Suppressor macrophage (primary cell): Measurements from ENCODE around the gene MRPL1.
"Not testable (repeated sequence)": the region's sequence is repeated elsewhere in the genome, so short reads cannot be mapped to it uniquely, and the experiment has no call there.

Experiments used
- DNase-seq, 4 experiments: peaks; one replicate each; pipeline ENCODE4 v3.0.0-alpha.2; 2020 to 2022

MRPL1 gene

DNA sequence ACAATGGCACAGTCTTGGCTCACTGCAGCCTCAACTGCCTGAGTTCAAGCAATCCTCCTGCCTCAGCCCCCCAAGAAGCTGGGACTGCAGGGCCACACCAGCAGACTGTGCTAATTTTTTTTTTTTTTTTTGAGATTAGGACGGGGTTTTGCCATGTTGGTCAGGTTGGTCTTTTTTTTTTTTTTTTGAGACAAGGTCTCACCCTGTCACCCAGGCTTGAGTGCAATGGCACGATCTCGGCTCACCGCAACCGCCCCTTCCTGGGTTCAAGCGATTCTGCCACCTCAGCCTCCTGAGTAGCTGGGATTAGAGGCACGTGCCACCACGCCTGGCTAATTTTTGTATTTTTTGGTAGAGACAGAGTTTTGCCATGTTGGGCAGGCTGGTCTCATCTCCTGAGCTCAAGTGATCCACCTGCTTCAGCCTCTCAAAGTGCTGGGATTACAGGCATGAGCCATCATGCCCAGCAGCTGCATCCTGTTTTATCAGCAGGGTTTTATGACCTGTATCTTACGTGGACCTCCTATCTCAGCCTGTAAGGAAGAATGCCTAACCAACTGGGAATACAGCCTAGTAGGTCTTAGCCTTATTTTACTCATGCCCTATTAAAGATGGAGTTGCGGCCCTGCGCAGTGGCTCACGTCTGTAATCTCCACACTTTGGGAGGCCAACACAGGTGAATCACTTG, 13.2 kb upstream of the MRPL1 start:
- no peak for DNase-seq

DNA sequence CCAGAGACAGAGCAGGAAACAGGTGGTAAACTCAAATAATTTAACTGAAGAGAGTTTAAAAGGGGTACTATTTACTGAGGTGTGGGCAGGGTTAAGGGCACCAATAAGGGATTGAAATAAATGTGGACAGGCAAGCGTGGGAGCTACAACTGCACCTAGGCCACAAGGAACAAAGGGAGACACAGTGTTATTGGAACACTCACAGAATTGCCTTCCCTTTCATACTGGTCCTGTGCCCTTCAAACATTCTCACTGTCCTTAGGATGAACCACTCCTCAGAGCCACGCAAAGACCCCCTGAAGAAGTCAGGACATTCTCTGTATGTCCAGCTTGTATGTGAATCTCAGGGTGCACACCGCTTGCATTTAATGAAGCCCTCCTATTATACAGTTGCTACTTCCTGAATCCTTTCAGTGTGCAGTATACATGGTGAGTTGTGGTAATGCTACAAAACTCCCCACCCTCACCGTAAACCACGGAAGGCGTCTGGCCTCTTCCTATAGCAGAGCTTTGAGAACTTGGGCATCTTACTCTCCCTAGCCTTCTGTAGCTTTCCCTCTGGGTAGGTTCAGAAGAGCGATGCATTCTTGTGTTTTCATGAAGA, 9.6 kb upstream of the MRPL1 start:
- DNase-seq, result peak; percentile 29 to 56 (median 51)

- DNase-seq, result peak in 3 of 4 experiments; percentile 18 to 38 (median 32)
Measured at GRCh38 chr4:77854431-77855111, 8.1 kb upstream of the MRPL1 start.

DNA sequence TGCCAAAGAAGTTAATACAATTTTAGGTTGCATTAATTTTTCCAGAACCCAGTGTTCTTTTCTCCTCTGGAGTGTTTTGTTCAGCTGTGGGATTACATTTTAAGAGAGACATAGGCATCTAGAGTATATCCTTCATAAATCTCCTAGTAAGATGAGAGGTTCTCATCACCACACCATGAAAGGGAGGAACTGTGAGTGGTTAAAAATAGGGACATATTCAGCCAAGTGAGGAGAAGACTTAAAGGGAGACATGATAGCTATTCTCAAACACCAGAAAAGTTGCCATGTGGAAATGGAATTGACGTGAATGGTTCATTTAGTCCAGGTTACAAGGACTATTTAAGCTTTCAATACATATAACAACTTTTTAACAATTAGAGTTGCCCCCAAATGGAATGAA, 6.5 kb upstream of the MRPL1 start:
- DNase-seq, result no peak

GRCh38 chr4:77859256-77859655, 3.4 kb upstream of the MRPL1 start:
- DNase-seq, result peak in 1 of 4 experiments; percentile 8

DNA sequence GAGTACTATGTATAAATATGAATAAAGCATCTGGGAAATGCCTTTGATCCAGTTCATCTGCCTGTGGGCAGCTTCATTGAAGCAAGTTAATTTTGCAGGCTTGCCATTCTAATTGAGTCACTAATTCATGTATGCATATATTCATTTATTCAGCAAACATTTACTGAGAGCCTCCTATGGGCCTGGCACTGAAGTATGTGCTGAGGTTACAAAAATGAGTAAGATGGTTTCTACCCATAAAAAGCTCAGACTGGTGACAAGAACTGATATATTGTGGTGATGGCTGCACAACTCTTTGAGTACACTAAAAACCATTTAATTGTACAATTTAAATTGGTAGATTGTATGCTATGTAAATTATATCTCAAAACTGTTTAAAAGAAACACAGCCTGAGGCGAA, 1.1 kb upstream of the MRPL1 start:
- peak in 2 of 4 experiments; percentile 8 to 33 for DNase-seq

DNA sequence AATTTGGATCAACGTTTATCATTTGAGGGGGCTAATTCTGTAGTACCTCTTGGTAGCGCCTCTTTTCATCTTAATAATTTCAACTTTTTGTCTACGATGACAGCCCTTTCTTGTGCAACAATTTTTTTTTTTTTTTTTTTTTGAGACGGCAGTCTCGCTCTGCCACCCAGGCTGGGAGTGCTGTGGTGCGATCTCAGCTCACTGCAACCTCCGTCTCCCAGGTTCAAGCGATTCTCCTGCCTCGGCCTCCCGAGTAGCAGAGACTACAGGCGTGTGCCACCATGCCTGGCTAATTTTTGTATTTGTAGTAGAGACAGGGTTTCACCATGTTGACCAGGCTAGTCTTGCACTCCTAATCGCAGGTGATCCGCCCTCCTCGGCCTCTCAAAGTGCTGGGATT, 711 bp downstream of the MRPL1 start:
- DNase-seq, result not testable (repeated sequence)

GRCh38 chr4:77865259-77865658, 2.6 kb downstream of the MRPL1 start:
- DNase-seq, result no peak

GRCh38 chr4:77872723-77873445, 10.3 kb downstream of the MRPL1 start:
- DNase-seq, result peak in 2 of 4 experiments; percentile 10 to 20

- no peak for DNase-seq
Measured at GRCh38 chr4:77877167-77877566, 14.5 kb downstream of the MRPL1 start.

DNA sequence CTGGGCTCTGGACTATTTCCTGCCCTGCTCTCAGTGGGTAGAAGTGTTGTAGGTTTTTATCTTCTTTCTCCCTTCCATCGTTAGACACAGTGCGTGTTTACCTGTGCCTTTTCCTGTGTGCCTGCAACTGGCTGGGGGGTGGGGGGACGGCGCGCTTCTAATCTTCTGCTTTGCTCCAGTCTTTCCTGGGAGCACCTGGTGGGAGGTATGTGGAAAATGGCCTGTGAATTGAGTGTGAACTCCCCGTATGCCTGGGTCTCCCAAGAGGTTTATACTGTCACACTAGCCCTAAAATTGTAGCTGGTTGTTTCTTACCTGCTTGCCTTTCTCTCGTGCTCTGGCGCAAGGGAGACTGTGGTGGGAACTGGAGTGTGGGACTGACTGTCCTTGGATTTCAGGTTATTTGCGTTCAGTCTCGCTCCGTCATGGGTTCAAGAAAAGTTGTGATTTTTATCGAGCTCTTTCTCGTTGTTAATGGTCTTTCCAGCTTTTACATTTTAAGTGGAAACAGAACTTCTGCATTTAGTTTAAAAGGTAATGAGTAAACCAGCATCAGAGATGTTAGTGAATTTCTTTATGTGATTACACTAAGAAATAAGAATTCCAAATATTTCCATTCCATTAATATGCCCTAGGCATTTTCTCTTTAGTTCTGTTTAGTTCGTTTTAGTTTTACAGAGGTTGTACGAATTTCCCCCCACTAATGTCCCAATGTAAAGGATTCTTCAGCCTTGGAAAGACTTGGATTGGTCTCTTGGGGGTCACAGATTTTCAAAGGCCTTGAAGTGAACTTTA, 15.3 kb downstream of the MRPL1 start:
- DNase-seq, result no peak

DNA sequence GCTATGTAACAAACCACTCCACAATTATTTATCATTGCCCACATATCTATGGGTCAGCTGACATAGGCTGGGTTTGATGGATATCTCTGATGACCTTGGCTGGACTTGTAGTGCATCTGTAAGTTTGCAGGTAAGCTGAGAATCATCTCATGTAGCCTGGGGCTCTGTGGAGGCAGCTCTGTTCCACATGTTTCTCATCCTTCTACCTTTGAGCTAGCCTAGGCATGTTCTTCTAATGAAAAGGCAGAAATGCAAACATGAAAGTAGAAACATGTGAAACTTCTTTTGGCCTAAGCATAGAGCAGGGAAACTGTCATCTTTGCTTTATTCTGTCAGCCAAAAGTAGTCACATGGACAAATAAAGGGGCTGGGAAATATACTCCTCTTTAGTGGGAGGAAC, 18.2 kb downstream of the MRPL1 start:
- DNase-seq, result no peak

DNA sequence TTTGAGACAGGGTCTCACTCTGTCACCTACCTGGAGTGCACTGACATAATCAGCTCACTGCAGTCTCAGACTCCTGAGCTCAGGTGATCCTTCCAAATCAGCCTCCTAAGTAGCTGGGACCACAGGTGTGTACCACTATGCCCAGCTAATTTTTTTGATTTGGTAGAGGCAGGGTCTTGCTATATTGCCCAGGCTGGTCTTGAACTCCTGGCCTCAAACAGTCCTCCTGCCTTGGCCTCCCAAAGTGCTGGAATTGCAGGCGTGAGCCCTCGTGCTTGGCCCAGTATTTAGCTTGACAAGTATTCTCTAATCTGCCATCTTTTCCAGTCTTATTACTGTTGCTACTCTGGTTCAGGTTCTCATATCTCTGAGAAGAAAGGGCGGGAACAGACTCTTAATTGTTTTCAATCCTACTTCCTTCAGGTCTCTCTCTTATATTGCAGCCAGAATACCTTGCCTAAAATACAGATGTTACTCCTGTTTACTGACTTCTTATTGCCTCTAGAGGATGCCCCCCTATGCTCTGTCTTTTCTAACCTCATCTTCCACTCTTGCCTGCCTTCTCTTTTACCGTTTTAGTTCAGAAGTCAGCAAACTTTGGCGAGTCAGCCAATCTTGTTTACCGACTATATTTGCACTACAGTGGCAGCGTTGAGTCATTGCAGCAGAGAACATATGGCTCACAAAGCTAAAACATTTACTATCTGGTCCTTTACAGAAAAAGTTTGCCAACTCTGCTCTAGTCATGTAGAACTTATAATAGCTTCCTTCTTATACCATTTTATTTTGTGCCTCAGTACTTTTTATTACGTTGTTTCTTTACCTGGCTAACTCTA, 19.0 kb downstream of the MRPL1 start:
- DNase-seq, result no peak

DNA sequence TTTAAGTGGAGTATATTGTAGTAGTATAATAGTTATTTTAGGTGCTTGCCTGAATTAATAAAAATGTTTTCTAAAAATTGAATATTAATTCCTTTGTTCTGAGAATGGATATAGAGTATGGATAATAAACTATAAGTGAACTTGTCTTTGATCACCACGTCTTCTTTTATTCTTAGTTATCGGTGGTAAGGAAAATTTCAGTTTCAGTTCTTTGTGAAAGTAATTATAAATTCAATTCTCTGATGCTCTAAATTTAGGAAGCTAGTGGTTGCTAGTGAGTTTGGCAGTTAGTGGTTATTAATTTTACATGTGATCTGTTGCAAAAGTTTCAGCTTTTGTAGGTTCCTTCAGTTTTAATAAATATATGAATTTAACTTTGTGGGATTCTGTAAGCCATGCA, 30.8 kb downstream of the MRPL1 start:
- peak in 1 of 4 experiments; percentile 30 for DNase-seq

- DNase-seq, result no peak
Measured at GRCh38 chr4:77899607-77900006, 37.0 kb downstream of the MRPL1 start.

DNA sequence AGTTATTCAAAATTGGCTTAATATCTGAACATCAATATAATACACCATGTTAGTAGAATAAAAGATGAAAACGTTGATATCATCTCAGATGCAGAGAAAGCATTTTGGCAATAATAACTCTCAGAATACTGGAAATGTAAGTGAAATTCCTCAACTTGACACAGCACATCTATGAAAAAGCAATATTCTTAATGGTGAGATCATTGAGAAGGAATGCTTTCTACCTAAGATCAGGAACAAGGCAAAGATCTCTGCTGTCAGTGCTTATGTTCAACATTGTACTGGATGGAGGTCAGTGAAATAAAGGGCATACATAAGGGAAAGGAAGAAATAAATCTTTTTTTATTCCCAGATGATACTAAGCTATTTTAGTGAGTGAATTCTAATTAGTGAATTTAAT, 40.6 kb downstream of the MRPL1 start:
- no peak for DNase-seq

DNA sequence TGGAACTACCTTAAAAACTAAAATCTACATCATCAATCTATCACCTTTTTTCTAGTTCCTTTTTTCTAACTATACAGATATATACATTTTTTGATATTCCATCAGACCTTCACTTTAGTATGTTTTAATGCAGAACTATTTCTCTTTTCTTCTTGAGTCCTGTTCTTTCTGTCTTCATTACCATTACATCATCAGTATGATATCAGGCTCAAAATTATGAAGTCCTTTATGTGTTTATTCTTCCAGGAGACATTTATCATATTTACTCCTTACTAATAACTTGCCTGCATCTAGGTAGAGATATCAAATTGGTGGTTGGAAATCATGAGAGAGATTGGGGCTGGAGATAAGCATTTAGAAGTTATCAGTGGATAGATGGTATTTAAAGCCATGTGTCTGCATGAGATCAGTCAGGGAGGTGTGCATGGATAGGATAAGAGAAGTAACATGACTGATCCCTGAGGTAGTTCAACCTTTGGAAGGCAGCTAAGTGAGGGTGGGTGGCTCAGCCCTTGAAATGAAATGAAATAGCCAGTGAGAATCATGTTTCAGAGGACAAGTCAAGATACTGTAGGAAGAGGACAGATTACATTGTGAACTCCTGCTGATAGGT, 43.1 kb downstream of the MRPL1 start:
- DNase-seq, result no peak

GRCh38 chr4:77910676-77911075, 48.0 kb downstream of the MRPL1 start:
- peak in 2 of 4 experiments; percentile 6 to 12 for DNase-seq

DNA sequence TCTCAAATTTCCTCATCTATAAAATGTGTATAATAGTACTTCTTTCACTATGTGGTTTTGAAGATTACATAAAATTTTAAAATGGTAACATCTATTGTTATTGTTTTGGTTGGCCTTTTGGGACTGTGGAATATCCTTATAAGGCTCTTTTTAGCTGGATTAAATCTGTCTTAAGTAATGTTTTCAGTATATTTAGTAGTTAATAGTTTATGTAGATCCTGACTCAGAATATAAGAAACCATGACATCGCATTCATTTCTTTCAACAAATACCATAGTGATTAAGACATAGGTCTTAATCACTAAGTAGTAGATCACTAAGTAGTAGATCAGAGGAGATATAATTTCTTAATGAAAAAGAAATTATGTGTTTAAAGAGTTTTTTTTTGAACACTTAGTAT, 48.5 kb downstream of the MRPL1 start:
- DNase-seq, result no peak

DNA sequence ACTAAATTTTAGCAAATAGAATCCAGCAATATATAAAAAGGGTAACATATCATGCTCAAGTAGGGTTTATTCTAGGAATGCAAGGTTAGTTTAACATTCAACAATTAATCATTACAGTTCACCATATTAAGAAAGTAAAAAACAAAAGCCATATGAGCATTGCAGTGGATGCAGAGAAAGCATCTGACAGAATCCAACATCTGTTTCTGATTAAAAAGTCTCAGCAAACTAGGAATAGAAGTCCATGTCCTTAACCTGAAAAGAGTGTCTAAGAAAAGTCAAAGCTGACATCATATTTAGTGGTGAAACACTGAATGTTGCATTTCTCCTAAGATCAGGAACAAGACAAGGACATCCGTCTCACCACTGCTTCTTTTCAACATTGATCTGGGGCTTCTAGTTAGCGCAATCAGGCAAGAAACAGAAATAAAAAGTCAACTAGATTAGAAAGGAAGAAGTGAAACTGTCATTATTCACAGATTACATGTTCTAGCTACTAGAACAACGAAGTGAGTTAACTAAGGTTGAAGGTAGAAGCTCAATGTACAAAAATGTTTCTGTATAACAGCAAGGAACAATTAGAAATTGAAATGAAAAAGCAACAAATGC, 49.3 kb downstream of the MRPL1 start:
- DNase-seq, result peak; percentile 18 to 60 (median 42)
